Lower lobe of right lung (tissue), 2 donors: ENCODE measurements around the gene RGS17. TPM values are rescaled to one million over a fixed set of nuclear protein-coding genes. Genes with fewer than 3 reads are reported as not detected.

Experiments used
- ATAC-seq, 2 donors: fragments of 200-7000 bp; cut with Tn5 transposase; one replicate each; pipeline ENCODE4 v1.9.1; 2020 to 2022; ENCODE audit warnings: mild to moderate bottlenecking in 2 of 2, moderate library complexity in 2 of 2
- DNase-seq: peaks from one replicate; pipeline ENCODE4 v3.0.0-alpha.2; 2020
- H3K27ac ChIP-seq: fragments of 200-600 bp; one replicate; pipeline ENCODE4 v1.8.0; 2022
- H3K27me3 ChIP-seq: fragments of 200-600 bp; one replicate; pipeline ENCODE4 v1.8.0; 2022; ENCODE audit warnings: low read depth
- H3K36me3 ChIP-seq: fragments of 200-600 bp; one replicate; pipeline ENCODE4 v1.8.0; 2022; ENCODE audit warnings: mild to moderate bottlenecking
- H3K4me1 ChIP-seq: fragments of 200-600 bp; one replicate; pipeline ENCODE4 v1.8.0; 2022
- H3K4me3 ChIP-seq: fragments of 200-600 bp; one replicate; pipeline ENCODE4 v1.8.0; 2022; ENCODE audit warnings: mild to moderate bottlenecking
- H3K9me3 ChIP-seq: fragments of 200-600 bp; one replicate; pipeline ENCODE4 v1.8.0; 2022
- intact Hi-C: fragments of 100-400 bp; cut with DNase I; formaldehyde crosslinking; loops from one replicate; pipeline ENCODE4 v1.11.0; 2022
- long read RNA-seq: library from polyadenylated mRNA; unstranded; transcript quantifications from one replicate; pipeline ENCODE4 v2.0.0, GENCODE V29; 2021
- total RNA-seq: library from RNA; stranded (reverse); fragmentation: NEBNext Ultra II Directional; extraction: Animal tissue kit (Norgen Biotek cat#: 25700); gene quantifications from one replicate; pipeline ENCODE4 v1.2.1, GENCODE V29; 2021
- TF ChIP-seq, protein P1 (sequence below): fragments of 200-600 bp; IDR thresholded peaks from one replicate; pipeline ENCODE4 v1.8.0; 2022; ENCODE audit warnings: antibody characterized with exemption, mild to moderate bottlenecking
- donor health status: DM: no; HTN: yes; CAD: no; lungs with severe emphysema.

Gene RGS17, protein sequence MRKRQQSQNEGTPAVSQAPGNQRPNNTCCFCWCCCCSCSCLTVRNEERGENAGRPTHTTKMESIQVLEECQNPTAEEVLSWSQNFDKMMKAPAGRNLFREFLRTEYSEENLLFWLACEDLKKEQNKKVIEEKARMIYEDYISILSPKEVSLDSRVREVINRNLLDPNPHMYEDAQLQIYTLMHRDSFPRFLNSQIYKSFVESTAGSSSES
- 0.59 TPM for total RNA-seq
- long read RNA-seq, result 0 reads

DNA sequence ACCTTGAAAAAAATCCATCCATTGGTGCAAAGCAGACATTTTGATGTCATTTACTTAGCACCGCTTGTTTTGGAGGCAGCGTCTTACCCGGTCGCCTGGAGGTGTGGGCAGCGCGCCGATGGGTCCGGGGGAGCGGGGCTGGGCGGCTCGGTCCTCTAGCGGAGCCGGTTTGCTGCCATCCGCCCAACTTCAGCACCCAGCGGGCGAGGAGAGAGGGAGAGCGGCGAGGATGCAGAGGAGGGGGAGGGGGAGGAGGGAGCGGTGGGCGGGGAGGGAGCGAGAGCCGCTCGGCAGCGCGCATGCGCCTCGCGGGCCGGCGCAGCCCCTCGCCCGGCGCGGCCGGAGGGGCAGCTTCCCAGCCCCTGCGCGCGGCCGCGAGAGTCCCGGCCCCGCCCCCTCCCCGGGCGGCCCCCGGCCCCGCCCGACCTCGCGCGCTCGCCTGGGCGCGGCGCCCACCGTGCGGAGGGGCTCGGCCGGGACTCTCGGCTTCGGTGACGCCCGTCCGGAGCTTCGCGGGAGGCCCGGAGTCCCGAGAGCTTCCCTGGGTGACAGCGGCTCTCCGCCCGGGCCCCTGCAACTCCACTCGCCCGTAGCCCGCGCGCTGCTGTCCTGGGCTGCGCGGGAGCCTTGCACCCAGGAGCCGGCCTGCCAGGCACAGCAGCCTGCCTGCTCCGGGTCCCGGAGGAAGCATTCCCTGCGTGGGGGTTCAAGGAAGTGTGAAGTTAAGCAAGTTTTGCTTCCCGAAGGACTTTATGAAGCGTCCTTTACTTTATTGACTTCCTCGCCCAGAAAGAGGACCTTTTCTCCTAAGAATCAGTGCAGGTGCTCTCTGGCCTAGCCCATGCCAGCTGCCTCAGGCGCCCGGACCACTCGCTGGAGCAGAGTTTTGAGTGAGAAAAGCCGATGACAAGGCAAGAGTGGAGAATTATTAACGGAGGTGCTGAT is at the start of gene RGS17:
TSS of gene RGS17 (minus strand) at position 246 of the 945 bp plus-strand sequence. CDS start 87,264 bp downstream, outside the sequence.
- H3K27me3 ChIP-seq, result peaks cover 34% of the 10 kb centered on the region
- H3K36me3 ChIP-seq, result no peaks in the 10 kb centered on the region
- H3K9me3 ChIP-seq, result no peaks in the 10 kb centered on the region
- ATAC-seq, result peak; percentile 68 to 78
- intact Hi-C loops, result no loop called here
- H3K4me3 ChIP-seq, result peak within 1 kb of the TSS; percentile 57
- DNase-seq, result peak; percentile 59
- H3K27ac ChIP-seq, result peak within 1 kb of the TSS; percentile 31
- peaks cover 17% of the 10 kb centered on the region for H3K4me1 ChIP-seq
- TF ChIP-seq, protein P1, sequence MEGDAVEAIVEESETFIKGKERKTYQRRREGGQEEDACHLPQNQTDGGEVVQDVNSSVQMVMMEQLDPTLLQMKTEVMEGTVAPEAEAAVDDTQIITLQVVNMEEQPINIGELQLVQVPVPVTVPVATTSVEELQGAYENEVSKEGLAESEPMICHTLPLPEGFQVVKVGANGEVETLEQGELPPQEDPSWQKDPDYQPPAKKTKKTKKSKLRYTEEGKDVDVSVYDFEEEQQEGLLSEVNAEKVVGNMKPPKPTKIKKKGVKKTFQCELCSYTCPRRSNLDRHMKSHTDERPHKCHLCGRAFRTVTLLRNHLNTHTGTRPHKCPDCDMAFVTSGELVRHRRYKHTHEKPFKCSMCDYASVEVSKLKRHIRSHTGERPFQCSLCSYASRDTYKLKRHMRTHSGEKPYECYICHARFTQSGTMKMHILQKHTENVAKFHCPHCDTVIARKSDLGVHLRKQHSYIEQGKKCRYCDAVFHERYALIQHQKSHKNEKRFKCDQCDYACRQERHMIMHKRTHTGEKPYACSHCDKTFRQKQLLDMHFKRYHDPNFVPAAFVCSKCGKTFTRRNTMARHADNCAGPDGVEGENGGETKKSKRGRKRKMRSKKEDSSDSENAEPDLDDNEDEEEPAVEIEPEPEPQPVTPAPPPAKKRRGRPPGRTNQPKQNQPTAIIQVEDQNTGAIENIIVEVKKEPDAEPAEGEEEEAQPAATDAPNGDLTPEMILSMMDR, result no peak

DNA sequence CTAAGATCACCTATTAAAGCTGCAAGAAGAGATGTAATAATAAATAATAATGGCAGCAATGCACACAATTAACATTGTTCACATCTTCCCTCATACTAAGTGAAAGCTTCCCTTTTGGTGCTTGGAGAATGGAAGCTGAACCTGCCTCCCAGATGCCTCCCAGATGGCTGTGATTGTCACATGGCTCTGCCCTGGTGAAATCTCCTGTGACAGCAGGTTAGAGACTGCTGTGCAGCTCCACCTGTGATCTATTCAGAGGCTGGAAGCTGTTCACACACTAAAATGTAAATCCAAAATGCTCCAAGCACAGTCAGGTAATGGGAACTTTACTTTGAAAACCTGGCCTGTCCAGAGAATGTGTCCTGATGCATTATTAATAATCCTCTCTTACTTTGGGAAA is 41.7 kb upstream of the RGS17 start:
- DNase-seq, result no peak
- H3K4me1 ChIP-seq, result no peaks in the 10 kb centered on the region
- TF ChIP-seq, protein P1, result no peak

DNA sequence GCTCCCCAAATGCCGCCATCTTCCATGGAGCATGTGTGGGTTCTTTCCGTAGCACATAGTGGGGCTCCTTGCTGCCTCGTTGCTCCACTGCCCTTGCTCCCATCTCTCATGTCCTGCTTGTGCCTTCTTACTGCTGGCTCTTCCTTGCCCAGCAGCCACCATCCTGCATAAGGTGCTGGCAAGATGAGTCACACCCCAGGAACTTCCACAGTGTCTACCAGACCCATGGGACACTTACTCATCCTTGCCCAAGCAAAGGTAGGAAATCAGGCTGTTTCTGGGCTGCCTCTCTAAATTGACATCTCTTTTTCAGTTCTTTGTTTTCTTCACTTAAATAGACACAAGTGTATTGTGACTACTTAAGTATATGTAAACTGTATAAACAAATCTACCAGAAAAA is 39.4 kb upstream of the RGS17 start:
- no peaks in the 10 kb centered on the region for H3K27me3 ChIP-seq

More for the DNA sequence above, 41.7 kb upstream of the RGS17 start:
- no peaks in the 10 kb centered on the region for H3K36me3 ChIP-seq
- H3K4me3 ChIP-seq, result no peak overlapping the region
- no peaks in the 10 kb centered on the region for H3K9me3 ChIP-seq
- no peak for ATAC-seq
- intact Hi-C loops, result no loop called here
- no peak overlapping the region for H3K27ac ChIP-seq
- H3K27me3 ChIP-seq, result no peaks in the 10 kb centered on the region

DNA sequence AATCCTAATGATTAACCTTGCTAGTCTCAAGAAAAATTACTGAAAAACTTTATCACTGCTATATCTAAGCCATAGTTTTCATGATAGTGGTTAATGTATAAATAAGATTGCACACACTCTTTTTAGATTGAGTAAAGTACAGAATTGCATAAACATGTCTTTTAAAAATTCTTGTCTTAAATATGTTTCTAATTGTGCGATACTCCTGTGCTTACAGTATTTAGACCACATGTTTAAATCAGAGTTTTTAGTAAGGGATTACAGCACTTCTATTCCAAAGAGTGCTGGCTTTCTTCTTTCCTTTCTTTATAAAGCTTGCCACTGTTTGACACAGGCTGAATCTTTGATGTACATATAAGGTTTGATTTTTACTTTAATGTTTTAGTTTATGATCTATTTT is 36.8 kb upstream of the RGS17 start:
- intact Hi-C loops, result no loop called here
- H3K9me3 ChIP-seq, result no peaks in the 10 kb centered on the region
- H3K4me3 ChIP-seq, result no peak overlapping the region
- H3K27ac ChIP-seq, result no peak overlapping the region
- DNase-seq, result no peak
- no peaks in the 10 kb centered on the region for H3K27me3 ChIP-seq
- H3K36me3 ChIP-seq, result no peaks in the 10 kb centered on the region
- TF ChIP-seq, protein P1, result no peak
- no peaks in the 10 kb centered on the region for H3K4me1 ChIP-seq
- ATAC-seq, result no peak

More for the DNA sequence above, 39.4 kb upstream of the RGS17 start:
- no peak overlapping the region for H3K4me3 ChIP-seq
- TF ChIP-seq, protein P1, result no peak
- intact Hi-C loops, result no loop called here
- no peak overlapping the region for H3K27ac ChIP-seq
- no peak for ATAC-seq
- no peaks in the 10 kb centered on the region for H3K36me3 ChIP-seq
- DNase-seq, result no peak
- no peaks in the 10 kb centered on the region for H3K4me1 ChIP-seq
- no peaks in the 10 kb centered on the region for H3K9me3 ChIP-seq

DNA sequence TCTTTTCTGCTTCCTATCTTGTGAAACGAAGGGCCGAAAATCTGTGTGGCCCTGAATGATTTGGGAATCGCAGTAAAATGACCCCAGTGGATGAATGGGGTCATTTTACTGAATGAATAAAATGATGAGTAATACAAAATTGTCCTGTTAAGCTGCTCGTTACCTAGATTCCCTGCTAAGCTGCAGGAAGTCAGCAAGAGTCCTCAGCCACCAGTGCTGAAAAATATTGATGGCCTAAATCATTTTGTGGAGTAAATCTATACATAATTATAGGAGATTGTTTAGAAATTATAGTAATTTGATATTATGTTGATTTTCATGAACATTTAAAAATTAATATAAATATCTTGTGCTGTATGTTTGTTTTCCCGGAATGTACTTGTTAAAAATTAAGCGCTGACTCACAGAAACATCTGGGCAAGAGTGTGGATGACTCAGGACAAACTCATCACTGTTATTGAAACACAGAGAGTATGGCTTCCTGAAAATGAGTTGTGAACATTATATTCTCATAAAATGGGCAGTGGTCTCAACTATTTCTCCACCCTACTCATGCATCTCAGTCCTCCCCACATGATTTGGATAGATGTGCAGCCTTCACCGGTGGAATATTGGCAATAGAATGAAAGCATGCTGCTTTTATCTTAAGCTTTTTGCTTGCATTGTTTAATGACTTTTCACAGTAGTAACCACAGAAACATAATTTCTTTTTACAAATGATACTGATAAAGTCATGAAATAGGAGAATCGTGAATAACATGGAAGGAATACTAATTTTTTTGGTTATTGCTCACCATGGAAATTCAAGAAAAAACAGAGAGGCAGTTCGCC is 36.2 kb upstream of the RGS17 start:
- no peak for ATAC-seq

More for the DNA sequence above, 36.2 kb upstream of the RGS17 start:
- no peaks in the 10 kb centered on the region for H3K4me1 ChIP-seq
- TF ChIP-seq, protein P1, result no peak
- H3K4me3 ChIP-seq, result no peak overlapping the region
- intact Hi-C loops, result no loop called here
- DNase-seq, result no peak
- no peak overlapping the region for H3K27ac ChIP-seq
- H3K9me3 ChIP-seq, result no peaks in the 10 kb centered on the region
- no peaks in the 10 kb centered on the region for H3K36me3 ChIP-seq
- H3K27me3 ChIP-seq, result no peaks in the 10 kb centered on the region
